ENCODE results near the gene POLRMT.
A peak's percentile ranks its signal among the peaks of the same experiment; 100 is the strongest.

The POLRMT gene

DNA sequence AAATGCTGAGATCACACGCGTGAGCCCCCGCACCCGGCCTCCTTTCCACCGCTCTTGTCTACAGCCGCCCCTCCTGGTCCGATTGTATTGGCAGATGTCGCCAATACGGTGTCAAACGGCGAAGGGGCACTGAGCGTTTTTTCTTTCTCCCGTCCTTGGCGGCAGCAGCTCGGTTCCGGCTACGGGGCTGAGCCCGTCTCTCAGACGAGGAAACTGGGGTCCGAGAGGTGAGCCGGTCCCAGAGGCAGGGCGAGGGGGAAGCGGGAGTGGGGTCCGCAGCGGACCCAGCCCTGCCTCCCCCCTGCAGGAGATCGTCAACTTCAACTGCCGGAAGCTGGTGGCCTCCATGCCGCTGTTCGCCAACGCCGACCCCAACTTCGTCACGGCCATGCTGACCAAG is 20.4 kb downstream of the POLRMT start:
- Mint-ChIP-seq H3K27me3 (ENCODE audit: low read depth) (no peaks in the 10 kb centered on the region), H3K9me3 (no peaks in the 10 kb centered on the region), H3K4me3 (no peak overlapping the region), H3K4me1 (peaks cover 11% of the 10 kb centered on the region), H3K36me3 (ENCODE audit: low read depth) (peaks cover 24% of the 10 kb centered on the region), H3K27ac (no peak overlapping the region)
- TF ChIP-seq CTCF (IDR thresholded peaks at IDR 0.05; ENCODE audit: unreplicated experiment in 3 of 3): no peak

- no peaks in the 10 kb centered on the region for H3K27me3 Mint-ChIP-seq (ENCODE audit: low read depth)
- H3K4me1 Mint-ChIP-seq: peaks cover 11% of the 10 kb centered on the region
- TF ChIP-seq CTCF (IDR thresholded peaks at IDR 0.05; ENCODE audit: unreplicated experiment in 3 of 3): no peak
- H3K4me3 Mint-ChIP-seq: no peak overlapping the region
- H3K27ac Mint-ChIP-seq: peak overlapping the region; percentile 52 to 92 (median 79)
- H3K36me3 Mint-ChIP-seq (ENCODE audit: low read depth): peaks cover 24% of the 10 kb centered on the region
- no peaks in the 10 kb centered on the region for H3K9me3 Mint-ChIP-seq
Observed at GRCh38 chr19:611481-611868, 21.9 kb downstream of the POLRMT start.

DNA sequence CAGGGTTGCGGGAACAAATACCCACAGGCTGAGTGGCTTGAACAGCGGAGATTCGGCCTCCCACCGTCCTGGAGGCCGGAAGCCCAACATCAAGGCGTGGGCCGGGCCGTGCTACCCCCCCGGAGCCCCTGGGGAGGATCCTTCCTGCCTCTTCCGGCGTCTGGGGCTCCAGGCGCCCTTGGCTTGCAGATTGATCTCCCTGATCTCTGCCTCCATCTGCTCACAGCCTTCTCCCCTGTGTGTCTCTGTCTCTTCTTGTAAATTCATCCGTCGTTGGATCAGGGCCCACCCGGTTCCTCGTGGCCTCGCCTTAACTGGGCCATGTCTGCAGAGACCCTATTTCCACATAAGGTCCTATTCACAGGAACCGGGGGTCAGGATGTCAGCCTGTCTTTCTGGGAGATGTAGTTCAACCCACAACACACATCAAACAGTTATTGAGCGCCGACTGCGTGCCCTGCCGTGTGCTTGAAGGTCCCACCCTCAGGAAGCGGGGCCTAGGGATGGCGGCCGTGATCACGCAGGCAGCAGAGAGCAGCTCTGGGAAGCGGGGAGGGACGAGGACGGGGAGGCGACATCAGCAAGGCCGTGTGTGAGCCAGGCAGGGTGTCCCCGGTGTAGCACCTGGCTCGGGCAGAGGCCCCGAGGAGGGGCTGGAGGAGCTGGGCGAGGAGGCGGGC is 22.4 kb downstream of the POLRMT start:
- Mint-ChIP-seq H3K4me1 (peaks cover 11% of the 10 kb centered on the region), H3K9me3 (no peaks in the 10 kb centered on the region), H3K36me3 (ENCODE audit: low read depth) (peaks cover 24% of the 10 kb centered on the region), H3K27me3 (ENCODE audit: low read depth) (no peaks in the 10 kb centered on the region), H3K27ac (peak overlapping the region; percentile 79 to 92 (median 84)), H3K4me3 (peak overlapping the region; percentile 22 to 33 (median 28))
- no peak for TF ChIP-seq CTCF (IDR thresholded peaks at IDR 0.05; ENCODE audit: unreplicated experiment in 3 of 3)

DNA sequence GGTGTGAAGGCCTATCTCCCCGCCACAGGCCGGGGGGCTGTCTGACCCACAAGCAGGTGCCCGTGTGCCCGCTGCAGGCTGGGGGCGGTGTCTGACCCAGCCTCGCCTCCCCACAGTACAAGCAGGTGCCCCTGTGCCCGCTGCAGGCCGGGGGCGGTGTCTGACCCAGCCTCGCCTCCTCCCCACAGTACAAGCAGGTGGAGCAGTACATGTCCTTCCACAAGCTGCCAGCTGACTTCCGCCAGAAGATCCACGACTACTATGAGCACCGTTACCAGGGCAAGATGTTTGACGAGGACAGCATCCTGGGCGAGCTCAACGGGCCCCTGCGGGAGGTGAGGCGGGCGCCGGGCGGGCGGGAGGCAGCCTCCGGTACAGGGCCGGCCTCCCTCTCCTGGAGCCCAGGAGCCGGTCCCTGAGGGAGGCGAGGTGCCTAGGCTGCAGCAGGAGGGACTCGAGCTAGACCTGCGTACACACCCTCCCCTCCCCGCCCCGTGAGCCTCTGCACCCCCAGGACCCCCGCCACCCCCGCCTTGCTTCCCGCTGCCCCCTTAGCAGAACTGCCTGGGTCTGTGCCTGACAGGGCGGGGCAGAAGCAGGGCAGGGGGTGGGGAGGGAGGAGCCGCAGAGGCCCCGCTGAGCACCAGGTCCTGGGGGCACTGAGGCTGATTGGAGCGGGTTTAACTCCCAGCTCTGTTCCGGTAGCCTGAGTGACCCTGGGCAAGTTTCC is 23.1 kb downstream of the POLRMT start:
- H3K9me3 Mint-ChIP-seq: no peaks in the 10 kb centered on the region
- peak overlapping the region in 2 of 3 experiments; percentile 79 to 92 for H3K27ac Mint-ChIP-seq
- no peak overlapping the region for H3K4me3 Mint-ChIP-seq
- H3K27me3 Mint-ChIP-seq (ENCODE audit: low read depth): no peaks in the 10 kb centered on the region
- H3K4me1 Mint-ChIP-seq: peaks cover 11% of the 10 kb centered on the region
- no peak for TF ChIP-seq CTCF (IDR thresholded peaks at IDR 0.05; ENCODE audit: unreplicated experiment in 3 of 3)
- peaks cover 20% of the 10 kb centered on the region for H3K36me3 Mint-ChIP-seq (ENCODE audit: low read depth)

DNA sequence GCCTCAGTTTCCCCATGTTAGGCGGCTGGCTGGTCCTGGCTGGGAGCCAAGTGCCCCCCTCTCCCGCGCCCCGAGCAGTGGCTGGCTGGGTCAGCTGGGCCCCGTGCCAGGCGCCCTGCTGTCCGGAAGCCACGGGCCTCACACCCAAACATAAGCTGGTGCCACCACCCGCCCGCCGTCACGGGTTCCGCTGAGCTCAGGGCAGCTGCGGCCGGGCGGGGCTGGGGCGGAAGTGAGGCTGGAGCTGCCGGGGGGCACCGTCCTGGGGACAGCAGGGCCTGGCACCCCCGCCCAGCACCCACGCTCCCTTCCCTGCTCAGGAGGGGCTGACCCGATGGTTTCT is 24.4 kb downstream of the POLRMT start:
- Mint-ChIP-seq H3K9me3 (no peaks in the 10 kb centered on the region), H3K27me3 (ENCODE audit: low read depth) (no peaks in the 10 kb centered on the region), H3K27ac (no peak overlapping the region), H3K36me3 (ENCODE audit: low read depth) (peaks cover 9% of the 10 kb centered on the region), H3K4me1 (peaks cover 11% of the 10 kb centered on the region), H3K4me3 (no peak overlapping the region)
- TF ChIP-seq CTCF (IDR thresholded peaks at IDR 0.05; ENCODE audit: unreplicated experiment in 3 of 3): no peak

All from nephron (organoid).